Cardiac muscle cell (in vitro differentiated cells and primary cell): ENCODE measurements around the gene FGF22. TPM values are rescaled to one million over a fixed set of nuclear protein-coding genes. Genes with fewer than 3 reads are reported as not detected.

Experiments
- DNase-seq, 2 donors: peaks; one replicate each; pipeline versions ENCODE4 v3.0.0 to v3.0.0-alpha.2; 2010 to 2017; ENCODE audit warnings: low read depth in 1 of 2, low spot score in 1 of 2
- H3K27ac ChIP-seq: fragments of 200-600 bp; sonication (generic); 2 replicates; pipeline ENCODE4 v1.5.1; 2016
- H3K27me3 ChIP-seq: fragments of 200-600 bp; sonication (generic); 2 replicates; pipeline ENCODE4 v1.6.0; 2016; ENCODE audit warnings: control low read depth
- H3K36me3 ChIP-seq: fragments of 200-600 bp; sonication (generic); 2 replicates; pipeline ENCODE4 v1.5.1; 2016; ENCODE audit warnings: control low read depth
- H3K4me1 ChIP-seq: fragments of 200-600 bp; sonication (generic); 2 replicates; pipeline ENCODE4 v1.8.1; 2017; ENCODE audit warnings: low read depth, mild to moderate bottlenecking, mixed run types
- H3K4me3 ChIP-seq: fragments of 200-600 bp; sonication (generic); 2 replicates; pipeline ENCODE4 v1.5.1; 2016; ENCODE audit warnings: mild to moderate bottlenecking
- H3K9me3 ChIP-seq: fragments of 200-600 bp; sonication (generic); 2 replicates; pipeline ENCODE4 v1.5.1; 2017; ENCODE audit warnings: low read depth, mild to moderate bottlenecking, control low read depth
- polyA plus RNA-seq: library from polyadenylated mRNA; unstranded; fragments of >200 nt; fragmentation: Nextera tagmentation; extraction: Ambion mirVana; gene quantifications from 2 replicates; pipeline ENCODE4 v1.2.1, GENCODE V29; 2016
- total RNA-seq: library from RNA; depleted of rRNA; stranded (reverse); fragments of >200 nt; gene quantifications from 2 replicates; pipeline ENCODE4 v1.2.3, GENCODE V29; 2016
- TF ChIP-seq, protein P1 (sequence below): IDR thresholded peaks from 2 replicates; pipeline ENCODE4 v1.5.1; 2012; ENCODE audit warnings: low read depth, mild to moderate bottlenecking, low read length

Gene FGF22
- total and polyA plus RNA-seq, 2 experiments from 2014 or later = 0.92 TPM; not detected in 1

DNA sequence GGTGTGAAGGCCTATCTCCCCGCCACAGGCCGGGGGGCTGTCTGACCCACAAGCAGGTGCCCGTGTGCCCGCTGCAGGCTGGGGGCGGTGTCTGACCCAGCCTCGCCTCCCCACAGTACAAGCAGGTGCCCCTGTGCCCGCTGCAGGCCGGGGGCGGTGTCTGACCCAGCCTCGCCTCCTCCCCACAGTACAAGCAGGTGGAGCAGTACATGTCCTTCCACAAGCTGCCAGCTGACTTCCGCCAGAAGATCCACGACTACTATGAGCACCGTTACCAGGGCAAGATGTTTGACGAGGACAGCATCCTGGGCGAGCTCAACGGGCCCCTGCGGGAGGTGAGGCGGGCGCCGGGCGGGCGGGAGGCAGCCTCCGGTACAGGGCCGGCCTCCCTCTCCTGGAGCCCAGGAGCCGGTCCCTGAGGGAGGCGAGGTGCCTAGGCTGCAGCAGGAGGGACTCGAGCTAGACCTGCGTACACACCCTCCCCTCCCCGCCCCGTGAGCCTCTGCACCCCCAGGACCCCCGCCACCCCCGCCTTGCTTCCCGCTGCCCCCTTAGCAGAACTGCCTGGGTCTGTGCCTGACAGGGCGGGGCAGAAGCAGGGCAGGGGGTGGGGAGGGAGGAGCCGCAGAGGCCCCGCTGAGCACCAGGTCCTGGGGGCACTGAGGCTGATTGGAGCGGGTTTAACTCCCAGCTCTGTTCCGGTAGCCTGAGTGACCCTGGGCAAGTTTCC lies 29.4 kb upstream of the FGF22 start:
- Histone ChIP-seq H3K9me3 (no peaks in the 10 kb centered on the region), H3K27ac (no peak overlapping the region), H3K4me1 (no peaks in the 10 kb centered on the region)

DNA sequence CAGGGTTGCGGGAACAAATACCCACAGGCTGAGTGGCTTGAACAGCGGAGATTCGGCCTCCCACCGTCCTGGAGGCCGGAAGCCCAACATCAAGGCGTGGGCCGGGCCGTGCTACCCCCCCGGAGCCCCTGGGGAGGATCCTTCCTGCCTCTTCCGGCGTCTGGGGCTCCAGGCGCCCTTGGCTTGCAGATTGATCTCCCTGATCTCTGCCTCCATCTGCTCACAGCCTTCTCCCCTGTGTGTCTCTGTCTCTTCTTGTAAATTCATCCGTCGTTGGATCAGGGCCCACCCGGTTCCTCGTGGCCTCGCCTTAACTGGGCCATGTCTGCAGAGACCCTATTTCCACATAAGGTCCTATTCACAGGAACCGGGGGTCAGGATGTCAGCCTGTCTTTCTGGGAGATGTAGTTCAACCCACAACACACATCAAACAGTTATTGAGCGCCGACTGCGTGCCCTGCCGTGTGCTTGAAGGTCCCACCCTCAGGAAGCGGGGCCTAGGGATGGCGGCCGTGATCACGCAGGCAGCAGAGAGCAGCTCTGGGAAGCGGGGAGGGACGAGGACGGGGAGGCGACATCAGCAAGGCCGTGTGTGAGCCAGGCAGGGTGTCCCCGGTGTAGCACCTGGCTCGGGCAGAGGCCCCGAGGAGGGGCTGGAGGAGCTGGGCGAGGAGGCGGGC lies 28.7 kb upstream of the FGF22 start:
- H3K27ac ChIP-seq = no peak overlapping the region
- peak in 1 of 2 donors; percentile 95 for DNase-seq

More for the DNA sequence above, 29.4 kb upstream of the FGF22 start:
- Histone ChIP-seq H3K36me3 (peaks cover 8% of the 10 kb centered on the region), H3K27me3 (no peaks in the 10 kb centered on the region), H3K4me3 (no peak overlapping the region)
- peak in 1 of 2 donors; percentile 16 for DNase-seq
- TF ChIP-seq, protein P1, sequence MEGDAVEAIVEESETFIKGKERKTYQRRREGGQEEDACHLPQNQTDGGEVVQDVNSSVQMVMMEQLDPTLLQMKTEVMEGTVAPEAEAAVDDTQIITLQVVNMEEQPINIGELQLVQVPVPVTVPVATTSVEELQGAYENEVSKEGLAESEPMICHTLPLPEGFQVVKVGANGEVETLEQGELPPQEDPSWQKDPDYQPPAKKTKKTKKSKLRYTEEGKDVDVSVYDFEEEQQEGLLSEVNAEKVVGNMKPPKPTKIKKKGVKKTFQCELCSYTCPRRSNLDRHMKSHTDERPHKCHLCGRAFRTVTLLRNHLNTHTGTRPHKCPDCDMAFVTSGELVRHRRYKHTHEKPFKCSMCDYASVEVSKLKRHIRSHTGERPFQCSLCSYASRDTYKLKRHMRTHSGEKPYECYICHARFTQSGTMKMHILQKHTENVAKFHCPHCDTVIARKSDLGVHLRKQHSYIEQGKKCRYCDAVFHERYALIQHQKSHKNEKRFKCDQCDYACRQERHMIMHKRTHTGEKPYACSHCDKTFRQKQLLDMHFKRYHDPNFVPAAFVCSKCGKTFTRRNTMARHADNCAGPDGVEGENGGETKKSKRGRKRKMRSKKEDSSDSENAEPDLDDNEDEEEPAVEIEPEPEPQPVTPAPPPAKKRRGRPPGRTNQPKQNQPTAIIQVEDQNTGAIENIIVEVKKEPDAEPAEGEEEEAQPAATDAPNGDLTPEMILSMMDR = no peak

DNA sequence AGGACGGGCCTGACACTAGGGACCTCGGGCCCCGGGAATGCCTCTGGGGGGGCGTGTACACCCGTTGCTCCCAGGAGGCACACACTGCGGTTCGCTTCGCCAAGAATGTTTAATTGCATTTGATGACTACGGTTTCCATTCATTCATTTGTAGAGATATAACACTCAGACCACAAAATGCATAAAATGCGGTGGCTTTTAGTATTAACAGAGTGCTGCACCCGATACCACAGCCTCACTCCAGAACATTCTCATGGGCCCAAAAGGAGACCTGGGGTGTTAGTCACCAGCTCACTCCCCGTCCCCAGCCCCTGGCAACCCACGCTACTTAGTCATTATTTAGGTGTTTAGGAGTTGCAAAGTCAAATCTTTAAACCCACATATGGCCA lies 28.2 kb upstream of the FGF22 start:
- Histone ChIP-seq H3K4me3 (no peak overlapping the region), H3K9me3 (no peaks in the 10 kb centered on the region), H3K27me3 (no peaks in the 10 kb centered on the region), H3K4me1 (no peaks in the 10 kb centered on the region), H3K36me3 (peaks cover 8% of the 10 kb centered on the region), H3K27ac (no peak overlapping the region)
- TF ChIP-seq, protein P1 = no peak
- peak in 1 of 2 donors; percentile 91 for DNase-seq

More for the DNA sequence above, 28.7 kb upstream of the FGF22 start:
- TF ChIP-seq, protein P1 = no peak
- no peaks in the 10 kb centered on the region for H3K4me1 ChIP-seq
- no peaks in the 10 kb centered on the region for H3K9me3 ChIP-seq
- no peak overlapping the region for H3K4me3 ChIP-seq
- H3K36me3 ChIP-seq = peaks cover 8% of the 10 kb centered on the region
- no peaks in the 10 kb centered on the region for H3K27me3 ChIP-seq

DNA sequence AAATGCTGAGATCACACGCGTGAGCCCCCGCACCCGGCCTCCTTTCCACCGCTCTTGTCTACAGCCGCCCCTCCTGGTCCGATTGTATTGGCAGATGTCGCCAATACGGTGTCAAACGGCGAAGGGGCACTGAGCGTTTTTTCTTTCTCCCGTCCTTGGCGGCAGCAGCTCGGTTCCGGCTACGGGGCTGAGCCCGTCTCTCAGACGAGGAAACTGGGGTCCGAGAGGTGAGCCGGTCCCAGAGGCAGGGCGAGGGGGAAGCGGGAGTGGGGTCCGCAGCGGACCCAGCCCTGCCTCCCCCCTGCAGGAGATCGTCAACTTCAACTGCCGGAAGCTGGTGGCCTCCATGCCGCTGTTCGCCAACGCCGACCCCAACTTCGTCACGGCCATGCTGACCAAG lies 26.7 kb upstream of the FGF22 start:
- no peaks in the 10 kb centered on the region for H3K9me3 ChIP-seq
- no peaks in the 10 kb centered on the region for H3K27me3 ChIP-seq
- no peaks in the 10 kb centered on the region for H3K4me1 ChIP-seq
- TF ChIP-seq, protein P1 = no peak
- H3K4me3 ChIP-seq = no peak overlapping the region
- peaks cover 11% of the 10 kb centered on the region for H3K36me3 ChIP-seq
- H3K27ac ChIP-seq = no peak overlapping the region
- DNase-seq = no peak

DNA sequence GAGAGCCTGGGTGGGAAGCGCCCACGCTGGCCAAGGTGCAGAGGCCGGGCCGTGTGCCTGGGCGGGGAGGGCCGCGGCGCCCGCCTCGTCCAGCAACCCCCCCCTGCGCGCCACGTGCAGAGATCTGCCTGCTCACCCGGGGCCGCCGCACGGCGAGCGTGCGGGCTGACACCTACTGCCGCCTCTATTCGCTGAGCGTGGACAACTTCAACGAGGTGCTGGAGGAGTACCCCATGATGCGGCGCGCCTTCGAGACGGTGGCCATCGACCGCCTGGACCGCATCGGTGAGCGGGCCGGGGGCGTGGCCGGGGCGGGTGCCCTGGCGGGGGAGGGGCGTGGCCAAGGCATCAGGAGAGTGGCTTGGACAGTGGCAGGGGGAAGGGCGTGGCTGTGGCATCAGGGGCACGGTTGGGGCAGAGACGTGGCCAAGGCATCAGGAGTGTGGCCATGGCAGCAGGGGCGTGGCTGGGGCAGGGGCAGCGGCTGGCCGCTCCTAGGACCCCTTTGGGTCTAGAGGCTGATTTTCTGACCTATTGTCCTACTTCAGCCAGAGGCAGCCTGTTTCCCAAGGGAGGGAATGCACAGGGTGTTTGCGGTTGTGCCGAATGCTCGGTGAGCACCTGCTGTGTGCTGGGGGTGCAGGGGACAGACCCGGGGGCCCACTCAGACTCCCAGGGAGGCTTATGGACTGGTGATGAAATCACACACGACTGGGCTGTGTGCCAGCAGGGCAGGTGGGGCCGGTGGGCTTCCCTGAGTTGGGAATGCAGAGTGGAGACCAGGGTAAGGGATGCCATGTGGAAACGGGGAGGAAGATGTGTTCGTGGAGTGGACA lies 25.7 kb upstream of the FGF22 start:
- Histone ChIP-seq H3K9me3 (no peaks in the 10 kb centered on the region), H3K27ac (no peak overlapping the region), H3K36me3 (peaks cover 17% of the 10 kb centered on the region), H3K27me3 (no peaks in the 10 kb centered on the region), H3K4me3 (no peak overlapping the region), H3K4me1 (no peaks in the 10 kb centered on the region)
- no peak for DNase-seq
- TF ChIP-seq, protein P1 = no peak
